Tibial artery (tissue), 4 donors: Measurements from ENCODE around the gene SEMA6A.

Source experiments
- DNase-seq, 2 donors: peaks; one replicate each; pipeline ENCODE4 v3.0.0-alpha.2; 2019
- H3K27ac ChIP-seq, 2 donors: fragments of 200-600 bp; sonication (generic) in 1 of 2; 1 replicate in 1 of 2; 2 replicates in 1 of 2; pipeline ENCODE4 v1.5.1; 2018 to 2019; ENCODE audit warnings: mild to moderate bottlenecking in 1 of 2
- H3K27me3 ChIP-seq, 2 donors: fragments of 200-600 bp; sonication (generic) in 1 of 2; one replicate each; pipeline versions ENCODE4 v1.5.1 to v1.6.0; 2016 to 2019
- H3K36me3 ChIP-seq, 3 donors: fragments of 200-600 bp; sonication (generic) in 2 of 3; one replicate each; pipeline ENCODE4 v1.5.1; 2016 to 2019; ENCODE audit warnings: mild to moderate bottlenecking in 2 of 3
- H3K4me1 ChIP-seq, 4 donors: fragments of 200-600 bp; sonication (generic) in 2 of 4; 1 replicate in 3 of 4; 2 replicates in 1 of 4; pipeline ENCODE4 v1.5.1; 2016 to 2019
- H3K4me3 ChIP-seq, 2 donors: fragments of 200-600 bp; sonication (generic) in 1 of 2; 1 replicate in 1 of 2; 2 replicates in 1 of 2; pipeline ENCODE4 v1.5.1; 2018 to 2019; ENCODE audit warnings: mild to moderate bottlenecking in 2 of 2
- H3K9me3 ChIP-seq, 3 donors: fragments of 200-600 bp; sonication (generic) in 1 of 3; one replicate each; pipeline ENCODE4 v1.5.1; 2016 to 2019
- CTCF ChIP-seq, 2 experiments: fragments of 200-600 bp in 1 of 2; fragments of 450-650 bp in 1 of 2; IDR thresholded peaks; one replicate each; pipeline ENCODE4 v1.5.1; 2017 to 2019; ENCODE audit warnings: antibody characterized with exemption in 2 of 2, mild to moderate bottlenecking in 1 of 2, moderate library complexity in 1 of 2
- intact Hi-C: fragments of 100-400 bp; cut with DNase I; formaldehyde crosslinking; loops from one replicate; pipeline ENCODE4 v1.15.0; 2023; ENCODE audit warnings: low total_unique reads

SEMA6A gene

GRCh38 chr5:116451066-116451465 is 123.6 kb downstream of the SEMA6A start:
- no peak for DNase-seq
- Histone ChIP-seq H3K27me3 (no peaks in the 10 kb centered on the region), H3K9me3 (no peaks in the 10 kb centered on the region), H3K36me3 (peaks cover 5 to 19% (median 16%) of the 10 kb centered on the region in 3 donors), H3K27ac (no peak overlapping the region), H3K4me1 (peaks cover 0 to 7% (median 0%) of the 10 kb centered on the region in 4 donors), H3K4me3 (no peak overlapping the region)
- no peak for TF ChIP-seq CTCF (IDR thresholded peaks at IDR 0.05)
- intact Hi-C loops, result no loop called here

GRCh38 chr5:116449458-116449857 is 125.2 kb downstream of the SEMA6A start:
- intact Hi-C loops, result no loop called here
- Histone ChIP-seq H3K27me3 (no peaks in the 10 kb centered on the region), H3K4me1 (peaks cover 0 to 7% (median 0%) of the 10 kb centered on the region in 4 donors), H3K36me3 (peaks cover 5 to 30% (median 16%) of the 10 kb centered on the region in 3 donors), H3K9me3 (no peaks in the 10 kb centered on the region), H3K4me3 (no peak overlapping the region), H3K27ac (no peak overlapping the region)
- no peak for DNase-seq
- TF ChIP-seq CTCF (IDR thresholded peaks at IDR 0.05), result no peak

GRCh38 chr5:116448870-116449427 is 125.7 kb downstream of the SEMA6A start:
- intact Hi-C loops, result no loop called here
- DNase-seq, result no peak
- Histone ChIP-seq H3K9me3 (no peaks in the 10 kb centered on the region), H3K27ac (no peak overlapping the region), H3K4me1 (peaks cover 0 to 2% (median 0%) of the 10 kb centered on the region in 4 donors), H3K36me3 (peaks cover 5 to 30% (median 16%) of the 10 kb centered on the region in 3 donors), H3K27me3 (no peaks in the 10 kb centered on the region), H3K4me3 (no peak overlapping the region)
- TF ChIP-seq CTCF (IDR thresholded peaks at IDR 0.05), result no peak

GRCh38 chr5:116448450-116448849 is 126.2 kb downstream of the SEMA6A start:
- intact Hi-C loops, result no loop called here
- Histone ChIP-seq H3K9me3 (no peaks in the 10 kb centered on the region), H3K4me1 (no peaks in the 10 kb centered on the region), H3K27ac (no peak overlapping the region), H3K4me3 (no peak overlapping the region), H3K36me3 (peaks cover 5 to 30% (median 16%) of the 10 kb centered on the region in 3 donors), H3K27me3 (no peaks in the 10 kb centered on the region)
- DNase-seq, result no peak
- no peak for TF ChIP-seq CTCF (IDR thresholded peaks at IDR 0.05)

GRCh38 chr5:116446356-116447005 is 128.1 kb downstream of the SEMA6A start:
- no peaks in the 10 kb centered on the region for H3K27me3 ChIP-seq
- H3K27ac ChIP-seq, result no peak overlapping the region
- H3K4me3 ChIP-seq, result no peak overlapping the region
- no peak for TF ChIP-seq CTCF (IDR thresholded peaks at IDR 0.05)
- no peak for DNase-seq
- H3K4me1 ChIP-seq, result no peaks in the 10 kb centered on the region
- no peaks in the 10 kb centered on the region for H3K9me3 ChIP-seq
- peaks cover 5 to 30% (median 16%) of the 10 kb centered on the region in 3 donors for H3K36me3 ChIP-seq
- intact Hi-C loops, result no loop called here
